Keratinocyte (primary cell): ENCODE measurements around the gene NF1. TPM values are rescaled to one million over a fixed set of nuclear protein-coding genes. Genes with fewer than 3 reads are reported as not detected.

ENCODE experiments used
- DNase-seq: peaks from one replicate; pipeline ENCODE4 v3.0.0-alpha.2; 2011; ENCODE audit warnings: low read depth, missing footprints, low spot score
- FAIRE-seq: peaks from 2 replicates; lab custom pipeline; 2011; peaks lifted over from hg19 to GRCh38; lab: Jason Lieb, UNC
- H2AFZ ChIP-seq: 2 replicates; pipeline ENCODE4 v1.6.0; 2012; ENCODE audit warnings: low read length, control low read depth, inconsistent platforms; ENCODE audit not compliant: control insufficient read depth
- H3K27ac ChIP-seq: 2 replicates; pipeline ENCODE4 v1.5.1; 2011; ENCODE audit warnings: low read length; ENCODE audit not compliant: control insufficient read depth, insufficient read depth
- H3K27me3 ChIP-seq: 3 replicates; pipeline ENCODE4 v1.6.0; 2011; ENCODE audit warnings: low read length; ENCODE audit not compliant: control insufficient read depth, insufficient read depth; ENCODE audit errors: extremely low read depth
- H3K36me3 ChIP-seq, 2 experiments: 2 replicates in 1 of 2; 3 replicates in 1 of 2; pipeline ENCODE4 v1.5.1; 2011; ENCODE audit warnings: low read length in 2 of 2, mild to moderate bottlenecking in 1 of 2; ENCODE audit not compliant: control insufficient read depth in 2 of 2, insufficient read depth in 2 of 2; ENCODE audit errors: extremely low read depth in 1 of 2
- H3K4me1 ChIP-seq: 3 replicates; pipeline ENCODE4 v1.5.1; 2011; ENCODE audit warnings: low read length; ENCODE audit not compliant: control insufficient read depth, insufficient read depth; ENCODE audit errors: extremely low read depth
- H3K4me2 ChIP-seq: 3 replicates; pipeline ENCODE4 v1.6.0; 2011; ENCODE audit warnings: low read depth, low read length; ENCODE audit not compliant: control insufficient read depth, insufficient read depth; ENCODE audit errors: extremely low read depth
- H3K4me3 ChIP-seq, 3 experiments: fragments of 200-600 bp in 1 of 3; sonication (generic) in 1 of 3; 2 replicates in 2 of 3; 3 replicates in 1 of 3; pipeline ENCODE4 v1.5.1; 2011 to 2016; ENCODE audit warnings: low read length in 3 of 3, mild to moderate bottlenecking in 3 of 3, control low read depth in 2 of 3, inconsistent platforms in 1 of 3, low read depth in 1 of 3, mixed read lengths in 1 of 3, mixed run types in 1 of 3, moderate library complexity in 1 of 3; ENCODE audit not compliant: control insufficient read depth in 2 of 3, insufficient read depth in 2 of 3; ENCODE audit errors: extremely low read depth in 1 of 3
- H3K79me2 ChIP-seq: 2 replicates; pipeline ENCODE4 v1.6.0; 2012; ENCODE audit warnings: low read length; ENCODE audit not compliant: control insufficient read depth, insufficient read depth
- H3K9ac ChIP-seq: 3 replicates; pipeline ENCODE4 v1.6.0; 2011; ENCODE audit warnings: low read length; ENCODE audit not compliant: control insufficient read depth, insufficient read depth; ENCODE audit errors: extremely low read depth
- H3K9me1 ChIP-seq: 3 replicates; pipeline ENCODE4 v1.6.0; 2011; ENCODE audit warnings: low read length; ENCODE audit not compliant: control insufficient read depth, insufficient read depth; ENCODE audit errors: extremely low read depth
- H3K9me3 ChIP-seq: 2 replicates; pipeline ENCODE4 v1.5.1; 2012; ENCODE audit warnings: low read depth, low read length; ENCODE audit not compliant: control insufficient read depth
- H4K20me1 ChIP-seq: 3 replicates; pipeline ENCODE4 v1.6.0; 2011; ENCODE audit warnings: low read length; ENCODE audit not compliant: control insufficient read depth, insufficient read depth; ENCODE audit errors: extremely low read depth
- EZH2 ChIP-seq: IDR thresholded peaks from one replicate; pipeline ENCODE4 v1.6.1; 2012; ENCODE audit warnings: inconsistent platforms, mild to moderate bottlenecking, low read length, moderate library complexity
- dilution Hi-C: fragments of 300-500 bp; cut with MboI; formaldehyde crosslinking; loops from one replicate; pipeline ENCODE4 v1.7.0; 2020; ENCODE audit warnings: low sequenced_read_pairs; ENCODE audit not compliant: extremely low pct_ligation_motif_present
- polyA plus RNA-seq, 5 experiments: library from polyadenylated mRNA; depleted of rRNA in 3 of 5; stranded (reverse) in 3 of 5; stranded (forward) in 1 of 5; unstranded in 1 of 5; fragments of >200 nt; gene quantifications; 1 replicate in 1 of 5; 2 replicates in 3 of 5; 3 replicates in 1 of 5; pipeline versions ENCODE4 v1.2.1 to v1.2.3, GENCODE V29; 2011 to 2012; ENCODE audit warnings: missing spikeins in 2 of 5, low read depth in 1 of 5, low replicate concordance in 1 of 5
- TF ChIP-seq, protein P1 (sequence below), 3 experiments: IDR thresholded peaks in 1 of 3; conservative IDR thresholded peaks in 1 of 3; optimal IDR thresholded peaks in 1 of 3; 2 replicates in 2 of 3; 3 replicates in 1 of 3; pipeline versions ENCODE3 to v1.5.1; 2011; ENCODE audit warnings: low read length in 3 of 3, mild to moderate bottlenecking in 3 of 3, moderate library complexity in 2 of 3, control low read depth in 1 of 3, inconsistent platforms in 1 of 3; ENCODE audit not compliant: insufficient read depth in 2 of 3; ENCODE audit errors: extremely low read depth in 1 of 3

NF1 gene
- polyA plus RNA-seq, 1 donor (not counting 4 experiments of a cell fraction or from before 2014, with no cell fraction given) = 26.7 TPM

DNA sequence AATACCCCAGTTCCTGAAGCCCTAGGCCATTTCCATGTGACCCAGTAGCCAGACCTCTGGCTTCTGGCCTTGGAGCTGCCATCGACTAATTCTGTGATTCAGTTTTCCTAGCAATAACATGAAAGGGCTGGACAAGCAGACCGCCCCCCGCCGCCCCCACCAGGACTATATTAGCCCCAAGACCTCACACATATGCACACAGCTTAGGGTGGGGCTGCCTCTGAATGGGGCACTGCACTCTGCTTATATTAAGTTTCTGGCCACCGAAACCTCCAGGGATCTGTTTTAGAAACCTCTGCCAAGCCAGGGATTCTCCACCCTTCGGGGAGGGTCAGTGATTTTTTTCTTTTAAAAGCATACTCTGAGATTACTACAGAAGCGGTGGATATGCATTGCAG is 299.0 kb downstream of the NF1 start:
- H3K4me2 ChIP-seq = no peak overlapping the region
- peaks cover 39% of the 10 kb centered on the region for H3K27me3 ChIP-seq
- H3K27ac ChIP-seq = no peak overlapping the region
- H4K20me1 ChIP-seq = no peaks in the 10 kb centered on the region
- FAIRE-seq (no peak), DNase-seq (no peak)
- H3K36me3 ChIP-seq = no peaks in the 10 kb centered on the region
- TF ChIP-seq, protein P1, sequence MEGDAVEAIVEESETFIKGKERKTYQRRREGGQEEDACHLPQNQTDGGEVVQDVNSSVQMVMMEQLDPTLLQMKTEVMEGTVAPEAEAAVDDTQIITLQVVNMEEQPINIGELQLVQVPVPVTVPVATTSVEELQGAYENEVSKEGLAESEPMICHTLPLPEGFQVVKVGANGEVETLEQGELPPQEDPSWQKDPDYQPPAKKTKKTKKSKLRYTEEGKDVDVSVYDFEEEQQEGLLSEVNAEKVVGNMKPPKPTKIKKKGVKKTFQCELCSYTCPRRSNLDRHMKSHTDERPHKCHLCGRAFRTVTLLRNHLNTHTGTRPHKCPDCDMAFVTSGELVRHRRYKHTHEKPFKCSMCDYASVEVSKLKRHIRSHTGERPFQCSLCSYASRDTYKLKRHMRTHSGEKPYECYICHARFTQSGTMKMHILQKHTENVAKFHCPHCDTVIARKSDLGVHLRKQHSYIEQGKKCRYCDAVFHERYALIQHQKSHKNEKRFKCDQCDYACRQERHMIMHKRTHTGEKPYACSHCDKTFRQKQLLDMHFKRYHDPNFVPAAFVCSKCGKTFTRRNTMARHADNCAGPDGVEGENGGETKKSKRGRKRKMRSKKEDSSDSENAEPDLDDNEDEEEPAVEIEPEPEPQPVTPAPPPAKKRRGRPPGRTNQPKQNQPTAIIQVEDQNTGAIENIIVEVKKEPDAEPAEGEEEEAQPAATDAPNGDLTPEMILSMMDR (optimal IDR thresholded peaks at IDR 0.05 in 1 of 3, IDR thresholded peaks at IDR 0.05 in 1 of 3, conservative IDR thresholded peaks at IDR 0.05 in 1 of 3; ENCODE audit: extremely low read depth in 1 of 3, insufficient read depth in 2 of 3, low read length in 3 of 3) = no peak
- TF ChIP-seq EZH2 = no peak
- H2AFZ ChIP-seq = no peak overlapping the region
- H3K79me2 ChIP-seq = no peaks in the 10 kb centered on the region
- no peaks in the 10 kb centered on the region for H3K4me1 ChIP-seq
- H3K9me3 ChIP-seq = no peaks in the 10 kb centered on the region
- H3K9ac ChIP-seq = no peak overlapping the region
- no peaks in the 10 kb centered on the region for H3K9me1 ChIP-seq
- H3K4me3 ChIP-seq = no peak overlapping the region
- dilution Hi-C loops = no loop called here

DNA sequence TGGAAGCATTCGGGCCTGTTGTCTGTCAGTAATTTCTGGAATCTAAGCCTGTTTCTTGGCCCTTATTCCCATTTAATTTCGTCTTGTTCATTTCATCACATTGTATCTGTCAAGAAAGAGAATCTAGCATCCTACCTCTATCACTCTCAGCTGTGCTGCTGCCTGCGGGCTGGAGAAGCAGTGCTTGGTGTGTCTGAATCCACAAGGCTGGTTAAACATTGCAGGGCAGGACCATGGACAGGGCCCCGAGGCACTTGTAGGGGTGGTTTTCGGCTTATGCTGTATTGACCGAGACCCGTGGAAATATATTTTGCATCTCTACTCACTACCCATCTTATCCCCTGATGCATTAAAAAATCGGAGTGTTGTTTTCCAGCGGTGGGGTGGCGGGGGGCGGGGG is 299.8 kb downstream of the NF1 start:
- no peak for TF ChIP-seq EZH2
- TF ChIP-seq, protein P1 (optimal IDR thresholded peaks at IDR 0.05 in 1 of 3, IDR thresholded peaks at IDR 0.05 in 1 of 3, conservative IDR thresholded peaks at IDR 0.05 in 1 of 3; ENCODE audit: extremely low read depth in 1 of 3, insufficient read depth in 2 of 3, low read length in 3 of 3) = no peak
- no peak overlapping the region for H3K27ac ChIP-seq
- H3K36me3 ChIP-seq = no peaks in the 10 kb centered on the region
- H3K9me3 ChIP-seq = no peaks in the 10 kb centered on the region
- H3K79me2 ChIP-seq = no peaks in the 10 kb centered on the region
- H3K9me1 ChIP-seq = no peaks in the 10 kb centered on the region
- H3K27me3 ChIP-seq = peaks cover 35% of the 10 kb centered on the region
- H2AFZ ChIP-seq = no peak overlapping the region
- DNase-seq (no peak), FAIRE-seq (no peak)
- dilution Hi-C loops = no loop called here
- H3K9ac ChIP-seq = no peak overlapping the region
- no peak overlapping the region for H3K4me3 ChIP-seq
- H3K4me1 ChIP-seq = no peaks in the 10 kb centered on the region
- no peaks in the 10 kb centered on the region for H4K20me1 ChIP-seq
- no peak overlapping the region for H3K4me2 ChIP-seq
